A673 (cell line): ENCODE measurements around the gene POMC.

ENCODE experiments used
- EZH2 ChIP-seq: fragments of 200-600 bp; sonication (generic); IDR thresholded peaks from 2 replicates; pipeline ENCODE4 v1.6.1; 2017; ENCODE audit warnings: borderline replicate concordance, low read depth, mild to moderate bottlenecking, mixed read lengths, antibody characterized with exemption, low read length; ENCODE audit not compliant: poor library complexity, severe bottlenecking
- TF ChIP-seq, protein P1 (sequence below): fragments of 300-800, 200-600 bp; sonication (generic); conservative IDR thresholded peaks from 2 replicates; pipeline ENCODE4 v1.5.1; 2017; ENCODE audit warnings: low read depth, mild to moderate bottlenecking, antibody characterized with exemption, low read length, moderate library complexity, mixed read lengths

GRCh38 chr2:25201794-25202193 lies 33.4 kb upstream of the POMC start:
- TF ChIP-seq, protein P1, sequence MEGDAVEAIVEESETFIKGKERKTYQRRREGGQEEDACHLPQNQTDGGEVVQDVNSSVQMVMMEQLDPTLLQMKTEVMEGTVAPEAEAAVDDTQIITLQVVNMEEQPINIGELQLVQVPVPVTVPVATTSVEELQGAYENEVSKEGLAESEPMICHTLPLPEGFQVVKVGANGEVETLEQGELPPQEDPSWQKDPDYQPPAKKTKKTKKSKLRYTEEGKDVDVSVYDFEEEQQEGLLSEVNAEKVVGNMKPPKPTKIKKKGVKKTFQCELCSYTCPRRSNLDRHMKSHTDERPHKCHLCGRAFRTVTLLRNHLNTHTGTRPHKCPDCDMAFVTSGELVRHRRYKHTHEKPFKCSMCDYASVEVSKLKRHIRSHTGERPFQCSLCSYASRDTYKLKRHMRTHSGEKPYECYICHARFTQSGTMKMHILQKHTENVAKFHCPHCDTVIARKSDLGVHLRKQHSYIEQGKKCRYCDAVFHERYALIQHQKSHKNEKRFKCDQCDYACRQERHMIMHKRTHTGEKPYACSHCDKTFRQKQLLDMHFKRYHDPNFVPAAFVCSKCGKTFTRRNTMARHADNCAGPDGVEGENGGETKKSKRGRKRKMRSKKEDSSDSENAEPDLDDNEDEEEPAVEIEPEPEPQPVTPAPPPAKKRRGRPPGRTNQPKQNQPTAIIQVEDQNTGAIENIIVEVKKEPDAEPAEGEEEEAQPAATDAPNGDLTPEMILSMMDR: no peak
- TF ChIP-seq EZH2: no peak
